ENCODE measurements around the gene RALGPS1. TPM values are rescaled to one million over a fixed set of nuclear protein-coding genes. Genes with fewer than 3 reads are reported as not detected.

RALGPS1 gene
- total and polyA plus RNA-seq, 7 donors, result 6.6 to 18.6 (median 11.4) TPM

GRCh38 chr9:126925876-126926275 lies 11.3 kb downstream of the RALGPS1 start:
- TF ChIP-seq EP300 (IDR thresholded peaks at IDR 0.05) (no peak), POLR2AphosphoS5 (IDR thresholded peaks at IDR 0.05) (no peak), CTCF (IDR thresholded peaks at IDR 0.05) (no peak), POLR2A (IDR thresholded peaks at IDR 0.05) (no peak)
- intact Hi-C loops (cut with DNase I), result no loop called here
- no peak overlapping the region for H3K27ac ChIP-seq
- DNase-seq, result no peak
- H3K27me3 ChIP-seq, result no peaks in the 10 kb centered on the region
- no peak overlapping the region for H3K4me3 ChIP-seq
- no peaks in the 10 kb centered on the region for H3K36me3 ChIP-seq
- no peaks in the 10 kb centered on the region for H3K9me3 ChIP-seq
- no peaks in the 10 kb centered on the region for H3K4me1 ChIP-seq

- TF ChIP-seq CTCF (IDR thresholded peaks at IDR 0.05) (no peak), EP300 (IDR thresholded peaks at IDR 0.05) (no peak), POLR2AphosphoS5 (IDR thresholded peaks at IDR 0.05) (no peak), POLR2A (IDR thresholded peaks at IDR 0.05) (no peak)
- Histone ChIP-seq H3K4me3 (no peak overlapping the region), H3K36me3 (no peaks in the 10 kb centered on the region), H3K27ac (no peak overlapping the region), H3K4me1 (no peaks in the 10 kb centered on the region), H3K9me3 (no peaks in the 10 kb centered on the region), H3K27me3 (no peaks in the 10 kb centered on the region)
- 85 to 87% methylated on average over 2 of the region's 2 CpGs for whole genome bisulfite sequencing, 2 donors
- no peak for DNase-seq
- intact Hi-C loops (cut with DNase I), result no loop called here
Measured at GRCh38 chr9:126926364-126926763, 11.8 kb downstream of the RALGPS1 start.

GRCh38 chr9:126927419-126927818 lies 12.8 kb downstream of the RALGPS1 start:
- Histone ChIP-seq H3K4me3 (no peak overlapping the region), H3K9me3 (no peaks in the 10 kb centered on the region), H3K27ac (no peak overlapping the region), H3K27me3 (no peaks in the 10 kb centered on the region), H3K36me3 (no peaks in the 10 kb centered on the region), H3K4me1 (no peaks in the 10 kb centered on the region)
- no peak for DNase-seq
- 73 to 78% methylated on average over 6 of the region's 6 CpGs for WGBS, 2 donors
- TF ChIP-seq POLR2A (IDR thresholded peaks at IDR 0.05), result no peak
- no peak for TF ChIP-seq EP300 (IDR thresholded peaks at IDR 0.05)
- no peak for TF ChIP-seq POLR2AphosphoS5 (IDR thresholded peaks at IDR 0.05)
- TF ChIP-seq CTCF (IDR thresholded peaks at IDR 0.05), result no peak
- intact Hi-C loops (cut with DNase I), result no loop called here

- Histone ChIP-seq H3K27me3 (no peaks in the 10 kb centered on the region), H3K4me1 (no peaks in the 10 kb centered on the region), H3K36me3 (no peaks in the 10 kb centered on the region), H3K27ac (no peak overlapping the region), H3K4me3 (no peak overlapping the region), H3K9me3 (no peaks in the 10 kb centered on the region)
- TF ChIP-seq CTCF (IDR thresholded peaks at IDR 0.05) (no peak), POLR2AphosphoS5 (IDR thresholded peaks at IDR 0.05) (no peak), EP300 (IDR thresholded peaks at IDR 0.05) (no peak), POLR2A (IDR thresholded peaks at IDR 0.05) (no peak)
- 94% methylated on average over 11 of the region's 11 CpGs for WGBS, 2 donors
- DNase-seq, result no peak
- intact Hi-C loops (cut with DNase I), result no loop called here
Measured at GRCh38 chr9:126932871-126933321, 18.3 kb downstream of the RALGPS1 start.

GRCh38 chr9:126933334-126933980 lies 18.9 kb downstream of the RALGPS1 start:
- Histone ChIP-seq H3K36me3 (no peaks in the 10 kb centered on the region), H3K9me3 (no peaks in the 10 kb centered on the region), H3K27ac (no peak overlapping the region), H3K4me3 (no peak overlapping the region), H3K27me3 (no peaks in the 10 kb centered on the region), H3K4me1 (no peaks in the 10 kb centered on the region)
- WGBS, 2 donors, result 90 to 92% methylated on average over 11 of the region's 11 CpGs
- TF ChIP-seq POLR2AphosphoS5 (IDR thresholded peaks at IDR 0.05) (no peak), EP300 (IDR thresholded peaks at IDR 0.05) (no peak), POLR2A (IDR thresholded peaks at IDR 0.05) (no peak), CTCF (IDR thresholded peaks at IDR 0.05) (no peak)
- DNase-seq, result no peak
- intact Hi-C loops (cut with DNase I), result no loop called here

All from sigmoid colon (tissue), 7 donors.